Naive thymus-derived CD8-positive, alpha-beta T cell (primary cell): ENCODE measurements around the gene TMEM179. TPM values are rescaled to one million over a fixed set of nuclear protein-coding genes. Genes with fewer than 3 reads are reported as not detected.

Experiments
- ATAC-seq, 2 donors: fragments of 150-1000 bp; cut with Tn5 transposase in 1 of 2; sonication (Bioruptor Pico), chemical (Tn5 transposase) in 1 of 2; 1 replicate in 1 of 2; 2 replicates in 1 of 2; pipeline ENCODE4 v1.10.0; 2021; ENCODE audit warnings: mild to moderate bottlenecking in 2 of 2, moderate library complexity in 2 of 2
- POLR2A ChIA-PET: fragments of 350-600 bp; sonication (Branson Sonifier 250); formaldehyde crosslinking; loops from one replicate; lab custom pipeline; 2021; ENCODE audit warnings: antibody characterized with exemption; lab: Charles Lee
- DNase-seq, 10 donors: peaks; one replicate each; pipeline versions ENCODE4 v3.0.0 to v3.0.0-alpha.2; 2020 to 2022
- H3K27ac Mint-ChIP-seq, 10 donors: one replicate each; pipeline ENCODE4 v1.8.0; 2020 to 2022; ENCODE audit warnings: mild to moderate bottlenecking in 10 of 10, mixed read lengths in 10 of 10, moderate library complexity in 4 of 10, inconsistent platforms in 1 of 10
- H3K27me3 Mint-ChIP-seq, 5 donors: one replicate each; pipeline ENCODE4 v1.8.0; 2021 to 2022; ENCODE audit warnings: mixed read lengths in 5 of 5
- H3K36me3 Mint-ChIP-seq, 3 donors: one replicate each; pipeline ENCODE4 v1.8.0; 2020 to 2022; ENCODE audit warnings: mixed read lengths in 3 of 3, mild to moderate bottlenecking in 2 of 3, inconsistent platforms in 1 of 3
- H3K4me1 Mint-ChIP-seq, 4 donors: one replicate each; pipeline ENCODE4 v1.8.0; 2021 to 2022; ENCODE audit warnings: mixed read lengths in 4 of 4
- H3K4me3 Mint-ChIP-seq, 10 donors: one replicate each; pipeline ENCODE4 v1.8.0; 2020 to 2022; ENCODE audit warnings: mild to moderate bottlenecking in 10 of 10, mixed read lengths in 10 of 10, moderate library complexity in 6 of 10, inconsistent platforms in 1 of 10
- H3K9me3 Mint-ChIP-seq, 9 donors: one replicate each; pipeline ENCODE4 v1.8.0; 2020 to 2022; ENCODE audit warnings: mixed read lengths in 9 of 9, mild to moderate bottlenecking in 3 of 9, inconsistent platforms in 1 of 9, moderate library complexity in 1 of 9
- polyA plus RNA-seq, 3 donors: library from polyadenylated mRNA; unstranded; fragments of 300-500 nt; fragmentation: Illumina TruSeq; gene quantifications; one replicate each; pipeline ENCODE4 v1.2.3, GENCODE V29; 2021
- total RNA-seq, 8 experiments: library from RNA in 2 of 8; stranded (reverse) in 2 of 8; gene quantifications; one replicate each; pipeline ENCODE4 v1.2.3 and lab custom pipeline; 2021 to 2026

The TMEM179 gene
- total and polyA plus RNA-seq, 5 experiments from 2014 or later, result not detected

- no peak overlapping the region for H3K27ac Mint-ChIP-seq
- no peak overlapping the region for H3K4me3 Mint-ChIP-seq
- ATAC-seq (no peak), DNase-seq (no peak)
- H3K36me3 Mint-ChIP-seq, result no peaks in the 10 kb centered on the region
- POLR2A ChIA-PET, result no interaction called here
- H3K27me3 Mint-ChIP-seq, result peaks cover 8 to 32% (median 19%) of the 10 kb centered on the region in 5 donors
- peaks cover 0 to 4% (median under 1%) of the 10 kb centered on the region in 4 donors for H3K4me1 Mint-ChIP-seq
- no peaks in the 10 kb centered on the region for H3K9me3 Mint-ChIP-seq
Measured at GRCh38 chr14:104595116-104595675, 9.4 kb downstream of the TMEM179 start.

GRCh38 chr14:104594310-104595046, 10.1 kb downstream of the TMEM179 start:
- DNase-seq (no peak), ATAC-seq (no peak)
- peaks cover 0 to 4% (median 0%) of the 10 kb centered on the region in 4 donors for H3K4me1 Mint-ChIP-seq
- POLR2A ChIA-PET, result no interaction called here
- H3K27ac Mint-ChIP-seq, result no peak overlapping the region
- H3K4me3 Mint-ChIP-seq, result no peak overlapping the region
- H3K9me3 Mint-ChIP-seq, result no peaks in the 10 kb centered on the region
- peaks cover 7 to 25% (median 12%) of the 10 kb centered on the region in 5 donors for H3K27me3 Mint-ChIP-seq
- H3K36me3 Mint-ChIP-seq, result no peaks in the 10 kb centered on the region

GRCh38 chr14:104593710-104594136, 10.8 kb downstream of the TMEM179 start:
- H3K4me3 Mint-ChIP-seq, result no peak overlapping the region

GRCh38 chr14:104593241-104593701, 11.3 kb downstream of the TMEM179 start:
- Mint-ChIP-seq H3K4me1 (peaks cover 0 to 4% (median 0%) of the 10 kb centered on the region in 4 donors), H3K4me3 (no peak overlapping the region), H3K27ac (no peak overlapping the region), H3K27me3 (peaks cover 6 to 20% (median 10%) of the 10 kb centered on the region in 5 donors), H3K36me3 (no peaks in the 10 kb centered on the region), H3K9me3 (no peaks in the 10 kb centered on the region)
- POLR2A ChIA-PET, result no interaction called here
- ATAC-seq (no peak), DNase-seq (no peak)

More at GRCh38 chr14:104593710-104594136, 10.8 kb downstream of the TMEM179 start:
- DNase-seq, result no peak
- POLR2A ChIA-PET, result no interaction called here
- Mint-ChIP-seq H3K27ac (no peak overlapping the region), H3K9me3 (no peaks in the 10 kb centered on the region), H3K36me3 (no peaks in the 10 kb centered on the region), H3K4me1 (peaks cover 0 to 4% (median 0%) of the 10 kb centered on the region in 4 donors), H3K27me3 (peaks cover 7 to 22% (median 10%) of the 10 kb centered on the region in 5 donors)
- no peak for ATAC-seq

- Mint-ChIP-seq H3K9me3 (no peaks in the 10 kb centered on the region), H3K4me3 (no peak overlapping the region), H3K27ac (no peak overlapping the region), H3K36me3 (no peaks in the 10 kb centered on the region), H3K27me3 (peaks cover 6 to 18% (median 10%) of the 10 kb centered on the region in 5 donors), H3K4me1 (peaks cover 0 to 4% (median 0%) of the 10 kb centered on the region in 4 donors)
- DNase-seq (no peak), ATAC-seq (no peak)
- POLR2A ChIA-PET, result no interaction called here
Measured at GRCh38 chr14:104592785-104593184, 11.8 kb downstream of the TMEM179 start.

GRCh38 chr14:104592292-104592672, 12.3 kb downstream of the TMEM179 start:
- H3K4me3 Mint-ChIP-seq, result no peak overlapping the region
- no peaks in the 10 kb centered on the region for H3K36me3 Mint-ChIP-seq
- no peaks in the 10 kb centered on the region for H3K9me3 Mint-ChIP-seq
- H3K4me1 Mint-ChIP-seq, result peaks cover 0 to 4% (median 0%) of the 10 kb centered on the region in 4 donors
- POLR2A ChIA-PET, result no interaction called here
- no peak overlapping the region for H3K27ac Mint-ChIP-seq
- DNase-seq (no peak), ATAC-seq (no peak)
- peaks cover 6 to 18% (median 10%) of the 10 kb centered on the region in 5 donors for H3K27me3 Mint-ChIP-seq

GRCh38 chr14:104591506-104592291, 12.9 kb downstream of the TMEM179 start:
- DNase-seq (no peak), ATAC-seq (no peak)
- POLR2A ChIA-PET, result no interaction called here
- H3K9me3 Mint-ChIP-seq, result no peaks in the 10 kb centered on the region
- H3K27ac Mint-ChIP-seq, result no peak overlapping the region
- H3K4me1 Mint-ChIP-seq, result peaks cover 0 to 4% (median 0%) of the 10 kb centered on the region in 4 donors
- no peaks in the 10 kb centered on the region for H3K36me3 Mint-ChIP-seq
- peaks cover 6 to 17% (median 9%) of the 10 kb centered on the region in 5 donors for H3K27me3 Mint-ChIP-seq
- no peak overlapping the region for H3K4me3 Mint-ChIP-seq

- DNase-seq, result no peak
- POLR2A ChIA-PET, result no interaction called here
Measured at GRCh38 chr14:104591031-104591430, 13.5 kb downstream of the TMEM179 start.

GRCh38 chr14:104590240-104590965, 14.2 kb downstream of the TMEM179 start:
- no peaks in the 10 kb centered on the region for H3K36me3 Mint-ChIP-seq
- POLR2A ChIA-PET, result no interaction called here
- no peak overlapping the region for H3K4me3 Mint-ChIP-seq

More at GRCh38 chr14:104591031-104591430, 13.5 kb downstream of the TMEM179 start:
- H3K27ac Mint-ChIP-seq, result no peak overlapping the region
- no peak overlapping the region for H3K4me3 Mint-ChIP-seq
- H3K9me3 Mint-ChIP-seq, result no peaks in the 10 kb centered on the region
- ATAC-seq, result no peak
- peaks cover 4 to 17% (median 6%) of the 10 kb centered on the region in 5 donors for H3K27me3 Mint-ChIP-seq
- H3K36me3 Mint-ChIP-seq, result no peaks in the 10 kb centered on the region
- peaks cover 0 to 4% (median 0%) of the 10 kb centered on the region in 4 donors for H3K4me1 Mint-ChIP-seq

GRCh38 chr14:104589338-104590195, 15.0 kb downstream of the TMEM179 start:
- no peak overlapping the region for H3K4me3 Mint-ChIP-seq
- H3K9me3 Mint-ChIP-seq, result no peaks in the 10 kb centered on the region
- POLR2A ChIA-PET, result no interaction called here
- peaks cover 8 to 22% (median 9%) of the 10 kb centered on the region in 5 donors for H3K27me3 Mint-ChIP-seq
- no peaks in the 10 kb centered on the region for H3K36me3 Mint-ChIP-seq
- no peak overlapping the region for H3K27ac Mint-ChIP-seq
- no peak for ATAC-seq
- DNase-seq, result no peak
- peaks cover 0 to 8% (median 0%) of the 10 kb centered on the region in 4 donors for H3K4me1 Mint-ChIP-seq

More at GRCh38 chr14:104590240-104590965, 14.2 kb downstream of the TMEM179 start:
- Mint-ChIP-seq H3K9me3 (no peaks in the 10 kb centered on the region), H3K4me1 (peaks cover 0 to 6% (median 0%) of the 10 kb centered on the region in 4 donors), H3K27ac (no peak overlapping the region), H3K27me3 (peaks cover 8 to 22% (median 8%) of the 10 kb centered on the region in 5 donors)
- DNase-seq, result no peak
- no peak for ATAC-seq

- ATAC-seq (no peak), DNase-seq (no peak)
- POLR2A ChIA-PET, result no interaction called here
- Mint-ChIP-seq H3K36me3 (no peaks in the 10 kb centered on the region), H3K4me1 (peaks cover 0 to 8% (median 0%) of the 10 kb centered on the region in 4 donors), H3K27me3 (peaks cover 8 to 22% (median 11%) of the 10 kb centered on the region in 5 donors), H3K9me3 (no peaks in the 10 kb centered on the region), H3K4me3 (no peak overlapping the region), H3K27ac (no peak overlapping the region)
Measured at GRCh38 chr14:104588066-104588857, 16.3 kb downstream of the TMEM179 start.
